OCI-LY7 (cell line): ENCODE results near the gene PARD3B. TPM values are rescaled to one million over a fixed set of nuclear protein-coding genes. Genes with fewer than 3 reads are reported as not detected.

ENCODE experiments used
- BruUV-seq: library from RNA; stranded (reverse); fragments of 400-500 nt; replicated peaks from 2 replicates; lab custom pipeline; 2021; lab: Mats Ljungman, UMichigan
- CTCF ChIA-PET: fragments of 300-600 bp; sonication (Branson Sonifier 250); formaldehyde crosslinking; loops from one replicate; lab custom pipeline; 2022; ENCODE audit warnings: antibody characterized with exemption; ENCODE audit not compliant: unreplicated experiment; lab: Charles Lee
- POLR2A ChIA-PET: fragments of 300-600 bp; sonication (Branson Sonifier 250); formaldehyde crosslinking; loops from one replicate; lab custom pipeline; 2022; ENCODE audit warnings: antibody characterized with exemption; lab: Charles Lee
- DNase-seq: peaks from one replicate; pipeline ENCODE4 v3.0.0-alpha.2; 2015; ENCODE audit warnings: low spot score
- H2AFZ ChIP-seq: fragments of 200-600 bp; sonication (generic), shearing (Covaris generic); 2 replicates; pipeline ENCODE4 v1.6.1; 2014; ENCODE audit warnings: mild to moderate bottlenecking, antibody characterized with exemption, low read length, moderate library complexity
- H3K27ac ChIP-seq: fragments of 200-600 bp; sonication (generic); 2 replicates; pipeline ENCODE4 v1.5.1; 2014; ENCODE audit warnings: mixed run types, low read depth, mild to moderate bottlenecking, moderate library complexity, low read length, inconsistent platforms; ENCODE audit not compliant: poor library complexity, severe bottlenecking
- H3K36me3 ChIP-seq: fragments of 200-600 bp; sonication (generic); 2 replicates; pipeline ENCODE4 v1.6.1; 2014; ENCODE audit warnings: mild to moderate bottlenecking, antibody characterized with exemption, low read length, moderate library complexity, mixed read lengths; ENCODE audit not compliant: insufficient read depth
- H3K4me1 ChIP-seq: fragments of 200-600 bp; sonication (generic); 2 replicates; pipeline ENCODE4 v1.5.1; 2014; ENCODE audit warnings: mild to moderate bottlenecking, low read length; ENCODE audit not compliant: insufficient read depth, poor library complexity, severe bottlenecking
- H3K4me2 ChIP-seq: fragments of 200-600 bp; sonication (generic); 2 replicates; pipeline ENCODE4 v1.6.1; 2014; ENCODE audit warnings: mild to moderate bottlenecking, low read length
- H3K4me3 ChIP-seq: fragments of 200-600 bp; sonication (generic); 2 replicates; pipeline ENCODE4 v1.5.1; 2014; ENCODE audit warnings: mild to moderate bottlenecking, low read depth, low read length; ENCODE audit not compliant: poor library complexity, severe bottlenecking
- H3K79me2 ChIP-seq: fragments of 200-600 bp; sonication (generic); 2 replicates; pipeline ENCODE4 v1.6.1; 2016; ENCODE audit warnings: low read depth, mild to moderate bottlenecking, low read length, moderate library complexity, mixed read lengths; ENCODE audit not compliant: insufficient read depth
- H3K9me2 ChIP-seq: fragments of 200-600 bp; sonication (generic); 2 replicates; pipeline ENCODE4 v1.6.1; 2016; ENCODE audit warnings: mild to moderate bottlenecking, low read length, mixed read lengths; ENCODE audit not compliant: insufficient read depth
- H3K9me3 ChIP-seq: fragments of 200-600 bp; sonication (generic); 2 replicates; pipeline ENCODE4 v1.6.1; 2014; ENCODE audit warnings: mild to moderate bottlenecking, mixed run types, low read length, mixed read lengths
- H4K20me1 ChIP-seq: fragments of 200-600 bp; sonication (generic); 2 replicates; pipeline ENCODE4 v1.6.1; 2014; ENCODE audit warnings: mild to moderate bottlenecking, antibody characterized with exemption, low read length, moderate library complexity, mixed read lengths; ENCODE audit not compliant: insufficient read depth
- CTCF ChIP-seq: fragments of 200-600 bp; sonication (generic); conservative IDR thresholded peaks from 2 replicates; pipeline ENCODE4 v1.5.1; 2014; ENCODE audit warnings: mild to moderate bottlenecking, antibody characterized with exemption, low read length, moderate library complexity, mixed read lengths
- EZH2phosphoT487 ChIP-seq: fragments of 200-600 bp; sonication (generic); IDR thresholded peaks from 2 replicates; pipeline ENCODE4 v1.6.1; 2018; ENCODE audit warnings: low read depth, borderline replicate concordance, mild to moderate bottlenecking, mixed run types, antibody characterized with exemption, low read length, moderate library complexity, mixed read lengths
- intact Hi-C: fragments of 100-400 bp; cut with micrococcal nuclease; formaldehyde crosslinking; loops from one replicate; pipeline ENCODE4 v1.10.0; 2022; ENCODE audit not compliant: unreplicated experiment
- total RNA-seq, 2 experiments: library from RNA; depleted of rRNA in 1 of 2; stranded (reverse); fragments of >200 nt in 1 of 2; shearing (Covaris generic) in 1 of 2; gene quantifications; 2 replicates each; pipeline ENCODE4 v1.2.3, GENCODE V29; 2014 to 2022

The PARD3B gene
- total RNA-seq, 2 experiments from 2014 or later = not detected

- intact Hi-C loops = no loop called here
- BruUV-seq = no TSS peak
- H3K79me2 ChIP-seq = no peaks in the 10 kb centered on the region
Observed at GRCh38 chr2:205465791-205466190, 920.5 kb downstream of the PARD3B start.

GRCh38 chr2:205471776-205472175 is 926.5 kb downstream of the PARD3B start:
- Histone ChIP-seq H4K20me1 (no peaks in the 10 kb centered on the region), H3K4me2 (no peak overlapping the region), H3K9me2 (no peaks in the 10 kb centered on the region), H3K79me2 (no peaks in the 10 kb centered on the region), H2AFZ (no peak overlapping the region), H3K9me3 (no peaks in the 10 kb centered on the region), H3K36me3 (no peaks in the 10 kb centered on the region), H3K4me1 (no peaks in the 10 kb centered on the region), H3K4me3 (no peak overlapping the region), H3K27ac (no peak overlapping the region)
- ChIA-PET POLR2A (no interaction called here), CTCF (no interaction called here)
- intact Hi-C loops = no loop called here
- no peak for DNase-seq
- no peak for TF ChIP-seq CTCF
- no peak for TF ChIP-seq EZH2phosphoT487
- BruUV-seq = no TSS peak

More at GRCh38 chr2:205465791-205466190, 920.5 kb downstream of the PARD3B start:
- no peak overlapping the region for H2AFZ ChIP-seq
- TF ChIP-seq EZH2phosphoT487 = no peak
- TF ChIP-seq CTCF = no peak
- POLR2A ChIA-PET = no interaction called here
- H3K4me2 ChIP-seq = no peak overlapping the region
- no peaks in the 10 kb centered on the region for H3K36me3 ChIP-seq
- H4K20me1 ChIP-seq = no peaks in the 10 kb centered on the region
- H3K9me3 ChIP-seq = no peaks in the 10 kb centered on the region
- H3K4me1 ChIP-seq = no peaks in the 10 kb centered on the region
- H3K27ac ChIP-seq = no peak overlapping the region
- DNase-seq = no peak
- CTCF ChIA-PET = no interaction called here
- H3K9me2 ChIP-seq = no peaks in the 10 kb centered on the region
- H3K4me3 ChIP-seq = no peak overlapping the region

GRCh38 chr2:205473791-205474190 is 928.5 kb downstream of the PARD3B start:
- H3K36me3 ChIP-seq = no peaks in the 10 kb centered on the region
- H3K4me2 ChIP-seq = no peak overlapping the region
- intact Hi-C loops = no loop called here
- H3K9me2 ChIP-seq = no peaks in the 10 kb centered on the region
- H3K4me3 ChIP-seq = no peak overlapping the region
- no peaks in the 10 kb centered on the region for H3K9me3 ChIP-seq
- H3K4me1 ChIP-seq = no peaks in the 10 kb centered on the region
- no peaks in the 10 kb centered on the region for H4K20me1 ChIP-seq
- CTCF ChIA-PET = no interaction called here
- BruUV-seq = no TSS peak
- POLR2A ChIA-PET = interaction anchor here (0.6 to 1.1 kb wide), 2 partner anchors 10 to 1222 kb away, joined by 3 to 4 read pairs; no protein-coding TSS in a partner anchor
- DNase-seq = no peak
- TF ChIP-seq EZH2phosphoT487 = no peak
- TF ChIP-seq CTCF = no peak
- no peaks in the 10 kb centered on the region for H3K79me2 ChIP-seq
- H2AFZ ChIP-seq = no peak overlapping the region
- no peak overlapping the region for H3K27ac ChIP-seq
